Measurements from ENCODE around the gene SYS1. TPM values are rescaled to one million over a fixed set of nuclear protein-coding genes. Genes with fewer than 3 reads are reported as not detected.

SYS1 gene
- total RNA-seq, 2 experiments from 2014 or later, result 22.1 to 24.2 TPM

DNA sequence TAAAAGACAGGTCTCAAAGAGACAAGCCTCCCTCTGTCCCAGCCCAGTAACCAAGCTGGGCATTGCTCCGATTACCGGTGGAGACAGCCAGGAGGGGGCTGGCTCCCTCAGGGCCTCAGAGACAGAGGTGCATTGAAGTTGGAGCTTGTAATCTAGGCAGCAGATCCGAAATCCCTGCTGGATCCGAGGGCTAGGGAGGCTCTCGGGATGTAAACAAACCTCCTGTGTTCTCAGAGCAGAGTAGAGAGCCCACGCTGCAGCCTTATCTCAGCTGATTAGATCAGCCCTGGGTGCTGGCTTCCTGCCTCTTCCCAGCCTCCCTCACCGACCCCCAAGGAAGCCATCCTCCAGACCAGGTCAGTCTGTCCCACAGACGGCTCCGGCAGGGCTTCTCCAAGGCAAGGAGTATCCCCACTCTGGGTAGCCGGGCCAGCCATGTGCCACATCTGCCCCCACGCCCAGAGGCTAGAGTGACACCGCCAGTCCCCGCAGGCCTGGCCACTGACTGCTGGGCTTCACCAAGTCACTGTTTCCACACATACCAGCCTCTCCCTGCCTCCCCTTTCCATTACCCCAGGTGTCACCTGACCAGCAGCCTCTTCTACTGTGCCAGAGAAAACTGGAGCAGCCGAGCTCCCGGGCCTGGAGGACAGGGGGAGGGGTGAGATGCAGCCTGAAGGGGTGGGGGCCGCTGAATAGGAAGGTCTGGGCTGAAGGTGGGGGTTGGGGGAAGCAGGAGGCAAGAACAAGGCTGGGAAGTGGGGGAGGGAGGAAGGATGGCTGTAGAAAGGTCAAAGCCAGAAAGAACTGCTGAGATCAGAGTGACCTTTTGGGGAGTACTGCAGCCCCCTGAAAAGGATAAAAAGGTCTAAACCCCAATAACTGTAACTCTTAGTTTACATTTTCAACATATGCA, 20.8 kb upstream of the SYS1 start:
- CTCF ChIA-PET, result interaction anchor here (1.2 kb wide), 1 partner anchor 10 kb away, joined by 3 read pairs; no protein-coding TSS in a partner anchor
- Mint-ChIP-seq H3K27ac (no peak overlapping the region), H3K4me3 (no peak overlapping the region), H3K27me3 (no peaks in the 10 kb centered on the region), H3K36me3 (ENCODE audit: low read depth) (peaks cover 13% of the 10 kb centered on the region), H3K9me3 (no peaks in the 10 kb centered on the region), H3K4me1 (peaks cover 54% of the 10 kb centered on the region)
- DNase-seq, result no peak
- POLR2A ChIA-PET, result no interaction called here

GRCh38 chr20:45342855-45343531, 20.0 kb upstream of the SYS1 start:
- Mint-ChIP-seq H3K4me1 (peaks cover 59% of the 10 kb centered on the region), H3K27ac (no peak overlapping the region), H3K36me3 (ENCODE audit: low read depth) (peaks cover 13% of the 10 kb centered on the region), H3K9me3 (no peaks in the 10 kb centered on the region), H3K4me3 (no peak overlapping the region), H3K27me3 (no peaks in the 10 kb centered on the region)
- ChIA-PET CTCF (interaction anchor here (1.2 kb wide), 1 partner anchor 10 kb away, joined by 3 read pairs; no protein-coding TSS in a partner anchor), POLR2A (no interaction called here)
- no peak for DNase-seq

DNA sequence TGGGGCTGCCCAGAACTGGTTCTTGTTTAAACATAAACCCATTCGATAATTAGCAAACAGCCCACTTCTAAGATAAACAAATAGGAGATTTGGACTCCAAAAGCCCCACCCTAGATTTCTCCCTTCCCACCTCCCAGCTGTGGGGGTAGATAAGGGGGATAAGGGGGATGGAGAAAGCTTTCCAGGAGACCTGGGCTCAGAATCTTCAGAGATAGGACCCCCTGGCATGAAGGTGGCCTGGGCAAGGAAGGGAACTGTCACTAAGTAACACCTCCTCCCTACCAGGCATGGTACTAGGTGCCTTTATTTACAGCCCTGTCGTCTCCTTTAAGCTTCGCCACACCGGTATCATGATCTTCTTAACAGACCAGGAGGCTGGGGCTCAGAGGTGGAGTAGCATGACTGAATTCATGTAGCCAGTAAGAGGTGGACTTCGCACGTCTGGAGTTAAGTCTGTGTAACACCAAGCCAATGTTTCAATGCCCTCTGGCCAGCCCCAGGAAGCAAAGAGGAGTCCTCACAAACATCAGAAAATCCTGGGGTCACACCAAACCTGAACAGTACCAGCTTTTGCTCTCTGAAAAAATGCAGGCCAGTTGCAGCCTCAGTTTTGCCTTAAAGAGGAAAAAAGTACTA, 19.3 kb upstream of the SYS1 start:
- Mint-ChIP-seq H3K27ac (peak overlapping the region; percentile 26), H3K4me1 (peaks cover 61% of the 10 kb centered on the region), H3K9me3 (no peaks in the 10 kb centered on the region), H3K36me3 (ENCODE audit: low read depth) (peaks cover 13% of the 10 kb centered on the region), H3K4me3 (no peak overlapping the region), H3K27me3 (no peaks in the 10 kb centered on the region)
- DNase-seq, result no peak
- ChIA-PET CTCF (interaction anchor here (1.1 to 1.7 kb wide), 3 partner anchors 19 to 93 kb away, joined by 4 to 6 read pairs (median 5); partner anchors contain the start of gene SYS1), POLR2A (interaction anchor here (0.6 to 1.6 kb wide), 2 partner anchors 30 to 291 kb away, joined by 3 to 4 read pairs; no protein-coding TSS in a partner anchor)

DNA sequence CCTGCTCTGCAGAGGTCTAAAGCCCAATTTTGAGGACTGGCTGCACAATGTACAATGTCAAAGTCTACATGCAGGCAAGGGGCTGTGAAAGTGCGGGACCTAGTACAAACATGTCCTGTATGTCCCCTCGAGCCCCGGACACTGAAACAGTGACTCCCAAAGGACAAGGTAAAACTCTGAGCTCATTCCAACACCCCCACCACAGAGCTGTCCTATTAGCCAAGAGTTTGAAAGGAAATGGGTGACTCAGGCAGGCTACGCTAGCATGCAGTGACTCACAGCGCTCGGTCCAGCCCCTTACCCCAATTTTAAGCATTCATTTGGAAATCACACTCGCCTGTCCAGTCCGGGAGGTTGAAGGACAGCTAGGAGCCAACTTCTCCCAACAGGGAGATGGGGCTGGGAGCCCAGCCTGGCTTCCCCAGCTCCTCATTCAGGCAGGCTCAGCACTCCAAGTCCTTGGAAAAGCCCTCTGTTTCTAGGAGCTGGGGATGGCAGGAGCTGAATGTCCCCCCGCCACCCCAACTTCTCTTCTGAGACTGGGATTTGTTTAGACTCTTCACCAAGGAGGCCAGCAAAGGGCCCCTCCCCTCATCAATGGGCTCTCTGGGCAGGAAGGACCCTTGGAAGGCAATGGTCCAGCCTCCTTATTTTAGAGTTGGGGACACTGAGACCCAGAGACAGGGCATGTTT, 18.6 kb upstream of the SYS1 start:
- no peak overlapping the region for H3K27ac Mint-ChIP-seq
- peaks cover 13% of the 10 kb centered on the region for H3K36me3 Mint-ChIP-seq (ENCODE audit: low read depth)
- H3K9me3 Mint-ChIP-seq, result no peaks in the 10 kb centered on the region
- POLR2A ChIA-PET, result interaction anchor here (0.6 to 1.6 kb wide), 2 partner anchors 29 to 292 kb away, joined by 3 to 4 read pairs; no protein-coding TSS in a partner anchor
- H3K4me3 Mint-ChIP-seq, result no peak overlapping the region
- H3K4me1 Mint-ChIP-seq, result peaks cover 58% of the 10 kb centered on the region
- CTCF ChIA-PET, result interaction anchor here (1.1 to 1.7 kb wide), 3 partner anchors 18 to 92 kb away, joined by 4 to 6 read pairs (median 5); partner anchors contain the start of gene SYS1
- DNase-seq, result no peak
- H3K27me3 Mint-ChIP-seq, result no peaks in the 10 kb centered on the region

GRCh38 chr20:45345104-45345936, 17.6 kb upstream of the SYS1 start:
- Mint-ChIP-seq H3K4me1 (peaks cover 57% of the 10 kb centered on the region), H3K4me3 (peak overlapping the region; percentile 27), H3K27ac (no peak overlapping the region), H3K9me3 (no peaks in the 10 kb centered on the region), H3K27me3 (no peaks in the 10 kb centered on the region), H3K36me3 (ENCODE audit: low read depth) (peaks cover 12% of the 10 kb centered on the region)
- no peak for DNase-seq
- CTCF ChIA-PET, result interaction anchor here (1.1 to 4.0 kb wide), 4 partner anchors 17 to 91 kb away, joined by 3 to 19 read pairs (median 4); partner anchors contain the start of gene SYS1
- POLR2A ChIA-PET, result interaction anchor here (1.0 to 4.6 kb wide), 3 partner anchors 12 to 28 kb away, joined by 3 to 23 read pairs (median 4); no protein-coding TSS in a partner anchor

GRCh38 chr20:45346291-45346718, 16.7 kb upstream of the SYS1 start:
- H3K36me3 Mint-ChIP-seq (ENCODE audit: low read depth), result peaks cover 4% of the 10 kb centered on the region
- no peak for DNase-seq
- peak overlapping the region; percentile 86 for H3K4me3 Mint-ChIP-seq
- no peaks in the 10 kb centered on the region for H3K27me3 Mint-ChIP-seq
- POLR2A ChIA-PET, result interaction anchor here (1.1 to 4.6 kb wide), 8 partner anchors 9 to 86 kb away, joined by 3 to 25 read pairs (median 7); partner anchors contain the start of gene SYS1
- CTCF ChIA-PET, result interaction anchor here (0.5 to 4.0 kb wide), 6 partner anchors 15 to 424 kb away, joined by 3 to 19 read pairs (median 7); partner anchors contain the start of gene SYS1
- no peak overlapping the region for H3K27ac Mint-ChIP-seq
- peaks cover 51% of the 10 kb centered on the region for H3K4me1 Mint-ChIP-seq
- H3K9me3 Mint-ChIP-seq, result no peaks in the 10 kb centered on the region

DNA sequence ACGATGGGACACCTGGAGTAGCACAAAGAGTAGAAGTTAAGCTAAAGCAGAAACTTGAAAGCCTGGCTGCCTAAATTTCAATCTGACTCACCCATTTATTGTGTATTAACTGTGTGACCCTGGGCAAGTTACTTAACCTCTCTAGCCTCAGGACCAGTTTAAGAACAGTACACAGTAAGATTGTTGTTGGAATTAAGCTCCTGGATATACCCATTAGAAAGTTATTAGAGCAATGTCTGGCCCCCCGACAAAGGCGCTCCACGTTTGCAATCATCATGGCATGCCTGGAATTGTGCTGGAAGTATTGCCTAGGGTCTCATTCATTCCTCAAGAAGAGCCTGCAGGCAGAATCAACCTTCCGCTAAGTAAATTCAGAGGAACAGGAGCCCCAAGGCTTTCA, 16.1 kb upstream of the SYS1 start:
- Mint-ChIP-seq H3K27ac (no peak overlapping the region), H3K4me1 (peaks cover 49% of the 10 kb centered on the region), H3K9me3 (no peaks in the 10 kb centered on the region), H3K36me3 (ENCODE audit: low read depth) (peaks cover 4% of the 10 kb centered on the region), H3K27me3 (no peaks in the 10 kb centered on the region), H3K4me3 (peak overlapping the region; percentile 86)
- POLR2A ChIA-PET, result interaction anchor here (0.6 to 4.6 kb wide), 15 partner anchors 9 to 445 kb away, joined by 3 to 25 read pairs (median 6); partner anchors contain the start of genes DNTTIP1, PIGT, SYS1 and WFDC3
- CTCF ChIA-PET, result interaction anchor here (0.5 to 4.0 kb wide), 9 partner anchors 8 to 423 kb away, joined by 3 to 19 read pairs (median 4); partner anchors contain the start of gene SYS1
- no peak for DNase-seq

DNA sequence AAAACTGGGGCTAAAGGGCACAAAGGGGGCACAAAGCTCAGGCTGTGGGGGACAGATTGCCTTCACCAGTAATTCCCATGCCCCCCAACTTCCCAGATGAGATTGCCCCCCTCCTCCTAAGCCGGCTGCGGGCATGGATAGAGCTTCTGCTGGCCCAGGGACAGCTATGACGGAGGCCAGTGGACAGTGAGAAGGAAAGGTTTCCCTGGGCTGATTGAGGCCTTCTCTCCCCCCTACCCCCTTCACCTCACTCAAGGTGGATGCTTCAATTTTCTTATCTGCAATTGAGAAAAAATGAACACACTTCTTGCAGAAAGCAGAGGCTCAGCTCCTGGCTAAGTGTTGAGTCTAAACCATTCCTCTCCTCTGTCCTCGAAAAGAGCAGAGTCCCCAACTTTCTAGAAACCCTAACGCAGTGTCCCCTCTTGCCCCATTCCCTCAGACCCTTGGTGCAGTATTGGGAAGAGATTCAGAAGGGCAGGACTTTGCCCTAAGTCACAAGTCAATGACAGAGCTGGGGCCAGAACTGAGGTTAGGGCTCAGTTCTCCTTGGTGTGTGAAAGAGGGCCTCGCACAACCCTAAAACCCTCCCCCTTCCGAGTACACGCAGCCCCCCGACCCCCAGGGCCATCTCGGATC, 15.5 kb upstream of the SYS1 start:
- H3K36me3 Mint-ChIP-seq (ENCODE audit: low read depth), result peaks cover 4% of the 10 kb centered on the region

GRCh38 chr20:45347936-45348778, 14.8 kb upstream of the SYS1 start, which contains the start of gene SDC4:
Gene SDC4, minus strand, starts transcription at chr20:45348424. Its CDS starts 40 bp downstream, at chr20:45348384.
- Mint-ChIP-seq H3K4me1 (peaks cover 48% of the 10 kb centered on the region), H3K4me3 (peak within 1 kb of the TSS; percentile 86), H3K27ac (peak within 1 kb of the TSS; percentile 67), H3K27me3 (no peaks in the 10 kb centered on the region), H3K9me3 (no peaks in the 10 kb centered on the region), H3K36me3 (ENCODE audit: low read depth) (peaks cover 4% of the 10 kb centered on the region)
- DNase-seq, result peak; percentile 70
- ChIA-PET POLR2A (interaction anchor here (1.0 to 4.6 kb wide), 15 partner anchors 9 to 443 kb away, joined by 3 to 25 read pairs (median 5); partner anchors contain the start of genes DNTTIP1, PIGT, SYS1 and WFDC3), CTCF (interaction anchor here (0.7 to 4.0 kb wide), 8 partner anchors 13 to 97 kb away, joined by 3 to 19 read pairs (median 4); partner anchors contain the start of gene SYS1)

More for the DNA sequence above, 15.5 kb upstream of the SYS1 start:
- Mint-ChIP-seq H3K4me1 (peaks cover 46% of the 10 kb centered on the region), H3K9me3 (no peaks in the 10 kb centered on the region), H3K4me3 (peak overlapping the region; percentile 86), H3K27ac (peak overlapping the region; percentile 67), H3K27me3 (no peaks in the 10 kb centered on the region)
- ChIA-PET POLR2A (interaction anchor here (0.6 to 4.6 kb wide), 17 partner anchors 8 to 444 kb away, joined by 3 to 25 read pairs (median 5); partner anchors contain the start of genes DNTTIP1, PIGT, SYS1 and WFDC3), CTCF (interaction anchor here (0.8 to 4.0 kb wide), 9 partner anchors 8 to 98 kb away, joined by 3 to 19 read pairs (median 4); partner anchors contain the start of gene SYS1)
- no peak for DNase-seq

DNA sequence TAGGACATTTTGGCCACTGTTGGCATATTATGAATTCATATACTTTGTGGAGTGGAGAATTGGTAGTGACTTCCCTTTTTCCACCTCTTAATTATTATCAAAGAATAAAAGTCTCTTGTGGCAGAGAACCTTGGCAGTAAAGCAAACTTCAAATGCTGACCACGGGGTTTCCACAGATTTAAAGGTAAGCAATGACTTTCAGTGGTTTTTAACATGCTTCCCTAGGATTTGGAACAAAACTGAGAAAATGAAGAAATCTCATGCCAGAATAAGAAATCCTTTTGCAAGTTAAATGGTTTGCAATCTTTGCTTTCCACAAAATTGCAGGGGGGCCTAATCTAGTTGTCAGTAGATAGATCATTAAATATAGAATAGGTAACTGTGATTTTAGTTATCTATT, 12.7 kb upstream of the SYS1 start:
- Mint-ChIP-seq H3K4me3 (no peak overlapping the region), H3K36me3 (ENCODE audit: low read depth) (no peaks in the 10 kb centered on the region), H3K27ac (no peak overlapping the region), H3K4me1 (peaks cover 54% of the 10 kb centered on the region), H3K27me3 (no peaks in the 10 kb centered on the region), H3K9me3 (no peaks in the 10 kb centered on the region)
- ChIA-PET POLR2A (interaction anchor here (1.3 kb wide), 1 partner anchor 12 kb away, joined by 4 read pairs; the partner anchor contains the start of gene SYS1), CTCF (interaction anchor here (1.3 to 1.5 kb wide), 2 partner anchors 13 to 87 kb away, joined by 3 to 11 read pairs; partner anchors contain the start of gene SYS1)
- no peak for DNase-seq

All from activated CD4-positive, alpha-beta memory T cell treated with anti-CD3 and anti-CD28 coated beads, Interleukin-2, amount 10 ng/mL, durations not matched to agents 7 days and 5 days (primary cell).